Pancreas (tissue), 10 donors: ENCODE measurements around the gene CCDC90B. TPM values are rescaled to one million over a fixed set of nuclear protein-coding genes. Genes with fewer than 3 reads are reported as not detected.
A peak's percentile ranks its signal among the peaks of the same experiment; 100 is the strongest.

ENCODE experiments used
- ATAC-seq, 4 donors: fragments of 200-7000 bp; cut with Tn5 transposase; one replicate each; pipeline versions ENCODE4 v1.8.0 to v1.9.1; 2020; ENCODE audit warnings: mild to moderate bottlenecking in 4 of 4, moderate library complexity in 4 of 4
- DNase-seq, 6 donors: peaks; one replicate each; pipeline ENCODE4 v3.0.0-alpha.2; 2020
- FAIRE-seq: peaks from 2 replicates; lab custom pipeline; 2012; peaks lifted over from hg19 to GRCh38; lab: Jason Lieb, UNC
- H3K27ac ChIP-seq, 4 donors: fragments of 200-600 bp; sonication (generic); 1 replicate in 3 of 4; 2 replicates in 1 of 4; pipeline versions ENCODE4 v1.5.0 to v1.8.0; 2020
- H3K27me3 ChIP-seq, 4 donors: fragments of 200-600 bp; one replicate each; pipeline ENCODE4 v1.8.0; 2021
- H3K36me3 ChIP-seq, 3 donors: fragments of 200-600 bp; sonication (generic) in 1 of 3; one replicate each; pipeline versions ENCODE4 v1.5.0 to v1.8.0; 2020 to 2021
- H3K4me1 ChIP-seq, 3 donors: fragments of 200-600 bp; one replicate each; pipeline ENCODE4 v1.8.0; 2021
- H3K4me3 ChIP-seq, 4 donors: fragments of 200-600 bp; sonication (generic) in 2 of 4; one replicate each; pipeline versions ENCODE4 v1.5.0 to v1.8.0; 2020 to 2021
- H3K9me3 ChIP-seq, 4 donors: fragments of 200-600 bp; one replicate each; pipeline ENCODE4 v1.8.0; 2021
- WGBS, 2 donors: extraction: QIAGEN DNeasy Blood & Tissue Kit; methylation state at CpG; one replicate each; pipeline ENCODE4 v1.1.7; 2013; 5-methylcytosine and 5-hydroxymethylcytosine counted together
- intact Hi-C, 3 donors: fragments of 100-400 bp; cut with DNase I; formaldehyde crosslinking; loops; one replicate each; pipeline versions ENCODE4 v1.11.1 to v1.14.2; 2022
- polyA plus RNA-seq, 2 donors: library from polyadenylated mRNA; stranded (reverse); fragments of 200-250 nt; gene quantifications; one replicate each; pipeline ENCODE4 v1.2.3, GENCODE V29; 2013
- total RNA-seq, 6 donors: library from RNA; stranded (reverse); fragmentation: NEBNext Ultra II Directional in 4 of 6; extraction: Animal tissue kit (Norgen Biotek cat#: 25700) in 4 of 6; gene quantifications; one replicate each; pipeline versions ENCODE4 v1.2.1 to v1.2.4, GENCODE V29; 2021 to 2023
- TF ChIP-seq, protein P1 (sequence below), 4 donors: fragments of 200-600 bp; sonication (generic) in 3 of 4; IDR thresholded peaks; one replicate each; pipeline versions ENCODE4 v1.5.0 to v1.8.0; 2021; ENCODE audit warnings: antibody characterized with exemption in 4 of 4
- donor health status: healthy with polysubstance abuse.
- donor health status: DM: no; HTN: no; CAD: no; lungs with moderate emphysema.
- donor health status: DM: no; HTN: no; CAD: no.
- donor health status: control.
- donor health status: control.
- donor health status: Bipolar disorder and iron deficiency.
- donor health status: DM: yes; HTN: yes; CAD: no.
- donor health status: DM: no; HTN: no; CAD: no.
- donor health status: DM: no; HTN: no; CAD: no.
- donor health status: DM: yes; HTN: yes; CAD: no.

Gene CCDC90B
- total and polyA plus RNA-seq, 8 donors = 12.1 to 25.1 (median 16.3) TPM

DNA sequence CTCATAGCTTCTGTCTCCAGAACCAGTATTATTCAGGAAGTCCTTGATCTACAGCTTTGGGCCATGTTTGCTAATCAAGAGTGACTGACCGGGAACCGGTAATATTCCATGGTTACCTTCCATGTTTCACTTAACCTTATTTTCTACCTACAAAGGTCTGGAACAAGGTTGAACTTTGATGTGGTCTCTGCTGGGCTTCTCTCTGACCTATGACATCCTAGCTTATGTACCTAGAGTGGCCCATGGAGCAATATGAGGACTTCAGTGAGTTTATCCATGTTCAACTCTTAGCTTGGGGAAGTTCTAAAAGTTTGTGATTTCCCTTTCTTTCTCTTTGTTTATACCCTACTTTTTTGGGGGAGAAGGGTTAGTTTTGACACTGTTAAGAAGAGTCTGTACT lies 33.2 kb downstream of the CCDC90B start:
- Histone ChIP-seq H3K9me3 (no peaks in the 10 kb centered on the region), H3K27ac (no peak overlapping the region), H3K4me3 (no peak overlapping the region), H3K36me3 (no peaks in the 10 kb centered on the region), H3K27me3 (no peaks in the 10 kb centered on the region), H3K4me1 (no peaks in the 10 kb centered on the region)
- DNase-seq = no peak
- ATAC-seq = no peak
- TF ChIP-seq, protein P1, sequence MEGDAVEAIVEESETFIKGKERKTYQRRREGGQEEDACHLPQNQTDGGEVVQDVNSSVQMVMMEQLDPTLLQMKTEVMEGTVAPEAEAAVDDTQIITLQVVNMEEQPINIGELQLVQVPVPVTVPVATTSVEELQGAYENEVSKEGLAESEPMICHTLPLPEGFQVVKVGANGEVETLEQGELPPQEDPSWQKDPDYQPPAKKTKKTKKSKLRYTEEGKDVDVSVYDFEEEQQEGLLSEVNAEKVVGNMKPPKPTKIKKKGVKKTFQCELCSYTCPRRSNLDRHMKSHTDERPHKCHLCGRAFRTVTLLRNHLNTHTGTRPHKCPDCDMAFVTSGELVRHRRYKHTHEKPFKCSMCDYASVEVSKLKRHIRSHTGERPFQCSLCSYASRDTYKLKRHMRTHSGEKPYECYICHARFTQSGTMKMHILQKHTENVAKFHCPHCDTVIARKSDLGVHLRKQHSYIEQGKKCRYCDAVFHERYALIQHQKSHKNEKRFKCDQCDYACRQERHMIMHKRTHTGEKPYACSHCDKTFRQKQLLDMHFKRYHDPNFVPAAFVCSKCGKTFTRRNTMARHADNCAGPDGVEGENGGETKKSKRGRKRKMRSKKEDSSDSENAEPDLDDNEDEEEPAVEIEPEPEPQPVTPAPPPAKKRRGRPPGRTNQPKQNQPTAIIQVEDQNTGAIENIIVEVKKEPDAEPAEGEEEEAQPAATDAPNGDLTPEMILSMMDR (IDR thresholded peaks at IDR 0.05) = no peak
- FAIRE-seq = no peak
- 80 to 83% methylated on average over 2 of the region's 2 CpGs for WGBS, 2 donors
- intact Hi-C loops = loop anchor here in 1 of 3 donors (10.0 kb wide), 1 partner anchor 348 kb away; the partner anchor contains the start of genes DDIAS and PRCP

DNA sequence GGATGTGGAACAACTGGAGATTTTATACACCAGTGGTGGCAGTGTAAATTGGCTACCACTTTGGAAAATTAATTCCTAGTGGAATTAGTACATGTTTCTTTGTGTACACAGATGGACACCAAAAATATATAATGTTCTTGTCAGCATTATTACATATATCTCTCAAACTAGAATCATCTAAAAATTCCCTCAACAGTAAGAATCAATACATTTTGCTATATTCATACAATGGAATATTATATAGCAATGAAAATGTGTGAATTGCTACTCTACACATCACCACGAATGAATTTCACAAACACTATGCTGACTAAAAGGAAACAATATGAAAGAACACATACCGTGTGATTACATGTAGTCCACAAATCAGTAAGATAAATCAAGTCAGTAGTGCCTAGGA lies 33.9 kb downstream of the CCDC90B start:
- FAIRE-seq (no peak), ATAC-seq (no peak), DNase-seq (no peak)
- H3K27ac ChIP-seq = no peak overlapping the region
- no peaks in the 10 kb centered on the region for H3K9me3 ChIP-seq
- intact Hi-C loops = loop anchor here in 1 of 3 donors (10.0 kb wide), 1 partner anchor 347 kb away; the partner anchor contains the start of genes DDIAS and PRCP
- H3K27me3 ChIP-seq = no peaks in the 10 kb centered on the region
- WGBS, 2 donors = 90 to 99% methylated on average over 2 of the region's 2 CpGs
- H3K4me3 ChIP-seq = no peak overlapping the region
- TF ChIP-seq, protein P1 (IDR thresholded peaks at IDR 0.05) = no peak
- H3K4me1 ChIP-seq = no peaks in the 10 kb centered on the region
- H3K36me3 ChIP-seq = peaks cover 0 to 6% (median 0%) of the 10 kb centered on the region in 3 donors

DNA sequence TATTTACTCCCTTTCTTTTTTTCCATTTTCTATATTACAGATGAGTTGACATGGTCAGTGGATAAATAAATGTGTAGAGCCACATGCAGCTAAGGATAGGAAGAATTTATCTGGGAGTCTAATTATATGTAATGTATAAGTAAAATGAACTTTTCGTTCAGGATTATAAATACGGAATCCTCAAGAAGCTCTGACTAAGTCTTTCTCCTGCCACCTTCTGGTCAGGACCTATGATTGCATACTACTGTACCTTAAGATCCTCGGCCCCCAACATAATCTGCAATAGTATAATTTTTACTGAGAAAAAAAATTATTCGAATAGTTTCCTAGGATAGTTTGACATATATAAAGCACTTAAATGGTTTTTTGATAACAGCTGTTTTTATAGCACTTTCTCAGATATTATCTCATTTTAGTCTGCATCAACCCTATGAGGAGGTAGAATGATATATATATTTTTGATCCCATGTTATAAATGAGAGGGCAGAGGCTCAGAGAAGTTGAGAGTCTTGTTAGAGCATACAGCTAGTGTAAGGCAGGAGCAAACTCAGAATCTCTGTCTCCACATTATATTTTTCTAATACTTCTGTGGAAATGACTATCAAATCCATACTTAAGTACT lies 36.1 kb downstream of the CCDC90B start:
- peak; percentile 79 for FAIRE-seq
- TF ChIP-seq, protein P1 (IDR thresholded peaks at IDR 0.05) = peak; percentile 27 to 62 (median 39)
- intact Hi-C loops = loop anchor here in 2 of 3 donors (10.0 kb wide), 1 partner anchor 345 kb away; the partner anchor contains the start of genes DDIAS (in 2 of the 2) and PRCP (in 2 of the 2)

DNA sequence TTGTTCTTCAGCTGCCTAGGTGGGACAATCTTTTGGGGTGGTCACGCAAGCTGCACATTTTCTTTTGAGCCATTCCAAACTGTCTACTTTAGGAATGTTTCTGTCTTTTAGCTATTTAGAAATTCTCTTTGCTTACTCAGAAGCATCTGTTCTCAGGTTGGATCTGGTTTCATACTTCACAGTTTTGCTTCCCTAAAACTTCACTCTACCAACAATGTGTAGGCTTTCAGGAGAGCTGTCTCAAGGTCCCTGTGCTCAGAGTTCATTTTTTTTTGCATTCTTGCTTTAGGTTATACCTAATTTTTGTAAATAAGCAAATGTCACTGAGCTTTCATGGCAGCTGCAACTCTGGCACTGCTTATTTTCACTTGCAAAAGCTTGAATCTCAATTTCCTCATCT lies 36.7 kb downstream of the CCDC90B start:
- ATAC-seq = no peak
- intact Hi-C loops = loop anchor here in 1 of 3 donors (10.0 kb wide), 1 partner anchor 345 kb away; the partner anchor contains the start of genes DDIAS and PRCP
- peaks cover 0 to 6% (median 0%) of the 10 kb centered on the region in 3 donors for H3K36me3 ChIP-seq
- no peaks in the 10 kb centered on the region for H3K27me3 ChIP-seq
- H3K4me1 ChIP-seq = no peaks in the 10 kb centered on the region
- no peak overlapping the region for H3K27ac ChIP-seq
- TF ChIP-seq, protein P1 (IDR thresholded peaks at IDR 0.05) = no peak
- H3K4me3 ChIP-seq = no peak overlapping the region
- no peak for DNase-seq
- no peak for FAIRE-seq
- WGBS, 2 donors = 95 to 96% methylated on average over 1 of the region's 1 CpG
- H3K9me3 ChIP-seq = no peaks in the 10 kb centered on the region

More for the DNA sequence above, 36.1 kb downstream of the CCDC90B start:
- DNase-seq = no peak
- H3K4me1 ChIP-seq = no peaks in the 10 kb centered on the region
- H3K36me3 ChIP-seq = peaks cover 0 to 6% (median 0%) of the 10 kb centered on the region in 3 donors
- ATAC-seq = peak in 3 of 4 donors; percentile 82 to 88 (median 85)
- H3K4me3 ChIP-seq = no peak overlapping the region
- H3K27ac ChIP-seq = no peak overlapping the region
- H3K9me3 ChIP-seq = no peaks in the 10 kb centered on the region
- WGBS, 2 donors = 2 to 8% methylated on average over 4 of the region's 4 CpGs
- H3K27me3 ChIP-seq = no peaks in the 10 kb centered on the region
